PC-3 (cell line): ENCODE results near the gene CEP131. TPM values are rescaled to one million over a fixed set of nuclear protein-coding genes. Genes with fewer than 3 reads are reported as not detected.

Experiments
- ATAC-seq: fragments of 200-7000 bp; cut with Tn5 transposase; 2 replicates; pipeline ENCODE4 v1.9.1; 2020; ENCODE audit warnings: mild to moderate bottlenecking, moderate library complexity
- BruUV-seq: library from RNA; stranded (reverse); fragments of 400-500 nt; replicated peaks from 2 replicates; lab custom pipeline; 2021; lab: Mats Ljungman, UMichigan
- CTCF ChIA-PET: fragments of 300-600 bp; sonication (Branson Sonifier 250); formaldehyde crosslinking; loops from one replicate; lab custom pipeline; 2022; ENCODE audit warnings: antibody characterized with exemption; lab: Charles Lee
- POLR2A ChIA-PET: fragments of 300-600 bp; sonication (Branson Sonifier 250); formaldehyde crosslinking; loops from one replicate; lab custom pipeline; 2022; ENCODE audit warnings: antibody characterized with exemption; ENCODE audit not compliant: unreplicated experiment; lab: Charles Lee
- DNase-seq: peaks from one replicate; pipeline ENCODE4 v3.0.0-alpha.2; 2015
- H2AFZ ChIP-seq: fragments of 300-600 bp; sonication (generic); 2 replicates; pipeline ENCODE4 v1.6.0; 2016; ENCODE audit warnings: antibody characterized with exemption, low read length
- H3F3A ChIP-seq: fragments of 300-600 bp; sonication (generic); one replicate; pipeline ENCODE4 v1.6.0; 2017; ENCODE audit warnings: antibody characterized with exemption, low read length, control low read depth, mild to moderate bottlenecking; ENCODE audit not compliant: unreplicated experiment
- H3K27ac ChIP-seq: fragments of 300-600 bp; sonication (generic); 2 replicates; pipeline ENCODE4 v1.5.1; 2016; ENCODE audit warnings: mild to moderate bottlenecking, low read length
- H3K27me3 ChIP-seq: fragments of 300-600 bp; sonication (generic); 2 replicates; pipeline ENCODE4 v1.6.1; 2016; ENCODE audit warnings: low read length, mixed read lengths
- H3K36me3 ChIP-seq: fragments of 300-600 bp; sonication (generic); 2 replicates; pipeline ENCODE4 v1.6.1; 2016; ENCODE audit warnings: low read depth, mixed run types, low read length, mixed read lengths
- H3K4me1 ChIP-seq: fragments of 300-600 bp; sonication (generic); 2 replicates; pipeline ENCODE4 v1.5.1; 2016; ENCODE audit warnings: low read length; ENCODE audit not compliant: insufficient read depth
- H3K4me2 ChIP-seq: fragments of 300-600 bp; sonication (generic); 2 replicates; pipeline ENCODE4 v1.6.0; 2016; ENCODE audit warnings: low read length
- H3K4me3 ChIP-seq: fragments of 300-600 bp; sonication (generic); 2 replicates; pipeline ENCODE4 v1.5.1; 2016; ENCODE audit warnings: mild to moderate bottlenecking, low read length, mixed read lengths
- H3K79me2 ChIP-seq: fragments of 300-600 bp; sonication (generic); 2 replicates; pipeline ENCODE4 v1.6.1; 2017; ENCODE audit warnings: low read length, mixed read lengths
- H3K9ac ChIP-seq: fragments of 300-600 bp; sonication (generic); 2 replicates; pipeline ENCODE4 v1.6.0; 2016; ENCODE audit warnings: mild to moderate bottlenecking, low read length
- H3K9me2 ChIP-seq: fragments of 300-600 bp; sonication (generic); replicated peaks from 2 replicates; pipeline ENCODE4 v1.6.1; 2016; ENCODE audit warnings: mixed run types, low read length, mixed read lengths
- H3K9me3 ChIP-seq: fragments of 300-600 bp; sonication (generic); 2 replicates; pipeline ENCODE4 v1.6.1; 2016; ENCODE audit warnings: low read length, mixed read lengths
- H4K20me1 ChIP-seq: fragments of 300-600 bp; sonication (generic); 2 replicates; pipeline ENCODE4 v1.6.1; 2016; ENCODE audit warnings: low read length, mixed read lengths
- EZH2 ChIP-seq: fragments of 300-600 bp; sonication (generic); IDR thresholded peaks from one replicate; pipeline ENCODE4 v1.6.1; 2017; ENCODE audit warnings: antibody characterized with exemption, mild to moderate bottlenecking, low read length; ENCODE audit not compliant: unreplicated experiment
- EZH2phosphoT487 ChIP-seq: fragments of 300-600 bp; sonication (generic); IDR thresholded peaks from 2 replicates; pipeline ENCODE4 v1.6.1; 2018; ENCODE audit warnings: mild to moderate bottlenecking, antibody characterized with exemption, low read length, borderline replicate concordance
- intact Hi-C: fragments of 100-400 bp; cut with micrococcal nuclease; formaldehyde crosslinking; loops from 2 replicates; pipeline ENCODE4 v1.9.0; 2023
- total RNA-seq: library from RNA; depleted of rRNA; stranded (reverse); fragments of >200 nt; gene quantifications from 2 replicates; pipeline ENCODE4 v1.2.3, GENCODE V29; 2014
- TF ChIP-seq, protein P1 (sequence below): fragments of 300-600 bp; sonication (generic); conservative IDR thresholded peaks from 2 replicates; pipeline ENCODE4 v1.5.1; 2017; ENCODE audit warnings: antibody characterized with exemption, low read depth, mild to moderate bottlenecking, low read length

The CEP131 gene
- total RNA-seq, 1 experiment from 2014 or later: 32.1 TPM

GRCh38 chr17:81144423-81144781 lies 78.4 kb downstream of the CEP131 start:
- H3K36me3 ChIP-seq: no peaks in the 10 kb centered on the region
- no peaks in the 10 kb centered on the region for H3F3A ChIP-seq
- no peaks in the 10 kb centered on the region for H3K4me1 ChIP-seq
- H3K79me2 ChIP-seq: no peaks in the 10 kb centered on the region
- no peaks in the 10 kb centered on the region for H3K9me2 ChIP-seq
- H3K27me3 ChIP-seq: no peaks in the 10 kb centered on the region
- ChIA-PET CTCF (interaction anchor here (0.7 kb wide), 1 partner anchor 107 kb away, joined by 3 read pairs; no protein-coding TSS in a partner anchor), POLR2A (no interaction called here)
- no peak for TF ChIP-seq EZH2phosphoT487
- TF ChIP-seq, protein P1, sequence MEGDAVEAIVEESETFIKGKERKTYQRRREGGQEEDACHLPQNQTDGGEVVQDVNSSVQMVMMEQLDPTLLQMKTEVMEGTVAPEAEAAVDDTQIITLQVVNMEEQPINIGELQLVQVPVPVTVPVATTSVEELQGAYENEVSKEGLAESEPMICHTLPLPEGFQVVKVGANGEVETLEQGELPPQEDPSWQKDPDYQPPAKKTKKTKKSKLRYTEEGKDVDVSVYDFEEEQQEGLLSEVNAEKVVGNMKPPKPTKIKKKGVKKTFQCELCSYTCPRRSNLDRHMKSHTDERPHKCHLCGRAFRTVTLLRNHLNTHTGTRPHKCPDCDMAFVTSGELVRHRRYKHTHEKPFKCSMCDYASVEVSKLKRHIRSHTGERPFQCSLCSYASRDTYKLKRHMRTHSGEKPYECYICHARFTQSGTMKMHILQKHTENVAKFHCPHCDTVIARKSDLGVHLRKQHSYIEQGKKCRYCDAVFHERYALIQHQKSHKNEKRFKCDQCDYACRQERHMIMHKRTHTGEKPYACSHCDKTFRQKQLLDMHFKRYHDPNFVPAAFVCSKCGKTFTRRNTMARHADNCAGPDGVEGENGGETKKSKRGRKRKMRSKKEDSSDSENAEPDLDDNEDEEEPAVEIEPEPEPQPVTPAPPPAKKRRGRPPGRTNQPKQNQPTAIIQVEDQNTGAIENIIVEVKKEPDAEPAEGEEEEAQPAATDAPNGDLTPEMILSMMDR: no peak
- TF ChIP-seq EZH2: no peak
- no peak overlapping the region for H3K4me2 ChIP-seq
- no peak overlapping the region for H3K4me3 ChIP-seq
- H3K9me3 ChIP-seq: no peaks in the 10 kb centered on the region
- no peak for ATAC-seq
- no peak for DNase-seq
- H3K9ac ChIP-seq: no peak overlapping the region
- no TSS peak for BruUV-seq
- H4K20me1 ChIP-seq: no peaks in the 10 kb centered on the region
- H2AFZ ChIP-seq: no peak overlapping the region
- no peak overlapping the region for H3K27ac ChIP-seq
- intact Hi-C loops: no loop called here

DNA sequence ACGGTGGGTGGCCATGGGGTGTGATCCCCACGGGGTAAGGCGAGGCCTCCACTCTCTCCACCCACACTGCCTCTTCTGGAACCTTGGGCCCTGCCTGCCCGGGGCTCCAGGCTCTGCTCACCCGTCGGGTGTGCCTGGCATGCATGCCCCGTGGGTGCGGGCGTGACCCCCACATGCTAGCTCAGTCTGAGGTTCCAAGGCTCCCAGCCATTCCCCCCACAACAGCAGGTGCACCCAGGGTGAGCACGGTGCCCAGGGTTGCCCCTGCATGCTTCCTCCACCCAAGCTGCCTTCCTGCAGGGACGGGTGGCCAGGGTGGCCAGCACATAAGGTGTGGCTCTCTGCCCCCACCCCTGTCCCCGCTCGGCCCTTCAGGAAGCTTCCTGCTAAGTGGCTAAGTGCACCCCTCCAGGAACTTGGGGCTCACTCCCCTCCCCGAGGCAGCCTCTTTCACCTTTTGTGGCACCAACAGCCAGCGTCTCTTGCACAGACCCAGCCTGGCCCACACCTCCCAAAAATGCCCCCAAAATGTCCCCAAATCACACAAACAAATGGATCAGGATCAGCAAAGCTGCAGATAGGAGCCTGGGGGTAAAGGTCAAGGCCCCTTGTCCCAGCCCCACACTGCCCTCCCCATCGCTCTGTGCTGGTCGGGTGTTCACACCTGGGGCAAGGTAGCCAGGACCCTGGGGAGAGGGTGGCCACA lies 78.9 kb downstream of the CEP131 start:
- Histone ChIP-seq H3K4me3 (no peak overlapping the region), H3K9ac (no peak overlapping the region), H3K36me3 (no peaks in the 10 kb centered on the region), H3F3A (no peaks in the 10 kb centered on the region), H3K4me1 (no peaks in the 10 kb centered on the region), H3K4me2 (no peak overlapping the region), H2AFZ (no peak overlapping the region), H3K9me2 (no peaks in the 10 kb centered on the region), H4K20me1 (no peaks in the 10 kb centered on the region), H3K27me3 (no peaks in the 10 kb centered on the region), H3K27ac (no peak overlapping the region), H3K79me2 (no peaks in the 10 kb centered on the region), H3K9me3 (no peaks in the 10 kb centered on the region)
- TF ChIP-seq EZH2phosphoT487 (no peak), EZH2 (no peak)
- TF ChIP-seq, protein P1: no peak
- ChIA-PET POLR2A (no interaction called here), CTCF (no interaction called here)
- intact Hi-C loops: loop anchor here (2.0 kb wide), 1 partner anchor 57 kb away; no protein-coding TSS in a partner anchor
- ATAC-seq (no peak), DNase-seq (no peak)
- BruUV-seq: no TSS peak

- Histone ChIP-seq H3K9me3 (no peaks in the 10 kb centered on the region), H4K20me1 (no peaks in the 10 kb centered on the region), H3K9me2 (no peaks in the 10 kb centered on the region), H3F3A (no peaks in the 10 kb centered on the region), H3K27me3 (no peaks in the 10 kb centered on the region), H3K36me3 (no peaks in the 10 kb centered on the region), H2AFZ (peak overlapping the region; percentile 75), H3K79me2 (no peaks in the 10 kb centered on the region), H3K9ac (no peak overlapping the region), H3K4me2 (no peak overlapping the region), H3K27ac (no peak overlapping the region), H3K4me3 (no peak overlapping the region), H3K4me1 (no peaks in the 10 kb centered on the region)
- ATAC-seq (no peak), DNase-seq (no peak)
- BruUV-seq: no TSS peak
- TF ChIP-seq, protein P1: no peak
- TF ChIP-seq EZH2phosphoT487 (no peak), EZH2 (no peak)
- CTCF ChIA-PET: interaction anchor here (0.5 to 0.6 kb wide), 2 partner anchors 116 to 286 kb away, joined by 7 to 11 read pairs; no protein-coding TSS in a partner anchor
- POLR2A ChIA-PET: no interaction called here
- intact Hi-C loops: loop anchor here (2.0 kb wide), 1 partner anchor 58 kb away; no protein-coding TSS in a partner anchor
Observed at GRCh38 chr17:81143200-81143527, 79.6 kb downstream of the CEP131 start.
